HFF-Myc (cell line): ENCODE data around the gene OXCT2.
A peak's percentile ranks its signal among the peaks of the same experiment; 100 is the strongest.

ENCODE experiments used
- DNase-seq: peaks from one replicate; pipeline ENCODE4 v3.0.0-alpha.2; 2011; ENCODE audit warnings: low read depth; ENCODE audit errors: extremely low read depth
- H3K4me3 ChIP-seq: replicated peaks from 2 replicates; pipeline ENCODE4 v1.5.1; 2011; ENCODE audit warnings: low read depth, mild to moderate bottlenecking, control low read depth, low read length
- CTCF ChIP-seq: IDR thresholded peaks from 2 replicates; pipeline ENCODE4 v1.5.1; 2012; ENCODE audit warnings: mild to moderate bottlenecking, low read depth, low read length, control low read depth; ENCODE audit errors: missing control alignments

Gene OXCT2

GRCh38 chr1:39720094-39720999 lies 50.8 kb downstream of the OXCT2 start:
- peak; percentile 25 for DNase-seq
- TF ChIP-seq CTCF: peak; percentile 23
- H3K4me3 ChIP-seq: no peak overlapping the region
